Measurements from ENCODE around the gene ANKRD13D.

DNA sequence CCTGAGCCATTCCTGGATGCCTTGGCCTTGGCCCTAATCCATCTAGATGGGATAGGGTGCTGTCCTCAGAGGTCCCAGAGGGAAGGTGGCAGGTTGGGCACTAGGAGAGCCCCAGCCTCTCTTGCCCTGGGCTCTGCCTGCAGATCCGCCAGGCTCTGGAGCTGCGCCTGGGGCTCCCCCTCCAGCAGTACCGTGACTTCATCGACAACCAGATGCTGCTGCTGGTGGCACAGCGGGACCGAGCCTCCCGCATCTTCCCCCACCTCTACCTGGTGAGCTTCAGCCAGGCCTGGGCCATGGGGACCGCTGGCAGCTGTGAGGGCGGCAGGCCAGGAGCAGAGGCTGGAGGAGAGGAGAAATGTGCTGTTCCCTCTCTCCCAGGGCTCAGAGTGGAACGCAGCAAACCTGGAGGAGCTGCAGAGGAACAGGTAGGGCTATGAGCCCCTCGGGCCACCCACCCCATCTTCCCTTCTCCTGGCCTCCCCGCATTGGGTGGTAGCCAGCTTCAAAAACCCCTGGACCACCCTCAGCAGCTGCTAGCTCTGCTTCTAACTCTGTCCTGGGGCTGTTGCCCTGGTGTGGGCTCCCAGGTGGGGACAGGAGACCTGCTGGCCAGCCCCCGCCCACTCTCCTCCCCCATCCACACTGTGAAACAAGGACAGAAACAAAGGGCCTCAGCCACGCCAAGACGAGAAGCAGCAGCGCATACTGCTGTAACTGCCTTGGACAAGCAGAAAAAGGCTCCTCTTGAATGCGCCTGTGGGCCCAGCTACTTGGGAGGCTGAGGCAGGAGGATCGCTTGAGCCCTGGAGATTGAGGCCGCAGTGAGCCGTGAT is 19.1 kb downstream of the ANKRD13D start:
- TF ChIP-seq, protein P1, sequence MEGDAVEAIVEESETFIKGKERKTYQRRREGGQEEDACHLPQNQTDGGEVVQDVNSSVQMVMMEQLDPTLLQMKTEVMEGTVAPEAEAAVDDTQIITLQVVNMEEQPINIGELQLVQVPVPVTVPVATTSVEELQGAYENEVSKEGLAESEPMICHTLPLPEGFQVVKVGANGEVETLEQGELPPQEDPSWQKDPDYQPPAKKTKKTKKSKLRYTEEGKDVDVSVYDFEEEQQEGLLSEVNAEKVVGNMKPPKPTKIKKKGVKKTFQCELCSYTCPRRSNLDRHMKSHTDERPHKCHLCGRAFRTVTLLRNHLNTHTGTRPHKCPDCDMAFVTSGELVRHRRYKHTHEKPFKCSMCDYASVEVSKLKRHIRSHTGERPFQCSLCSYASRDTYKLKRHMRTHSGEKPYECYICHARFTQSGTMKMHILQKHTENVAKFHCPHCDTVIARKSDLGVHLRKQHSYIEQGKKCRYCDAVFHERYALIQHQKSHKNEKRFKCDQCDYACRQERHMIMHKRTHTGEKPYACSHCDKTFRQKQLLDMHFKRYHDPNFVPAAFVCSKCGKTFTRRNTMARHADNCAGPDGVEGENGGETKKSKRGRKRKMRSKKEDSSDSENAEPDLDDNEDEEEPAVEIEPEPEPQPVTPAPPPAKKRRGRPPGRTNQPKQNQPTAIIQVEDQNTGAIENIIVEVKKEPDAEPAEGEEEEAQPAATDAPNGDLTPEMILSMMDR (IDR thresholded peaks at IDR 0.05; ENCODE audit: poor library complexity, severe bottlenecking) = no peak
- TF ChIP-seq EZH2 (IDR thresholded peaks at IDR 0.05; ENCODE audit: borderline replicate concordance, insufficient read depth, low read length, poor library complexity, severe bottlenecking) = no peak
- TF ChIP-seq, protein P2, sequence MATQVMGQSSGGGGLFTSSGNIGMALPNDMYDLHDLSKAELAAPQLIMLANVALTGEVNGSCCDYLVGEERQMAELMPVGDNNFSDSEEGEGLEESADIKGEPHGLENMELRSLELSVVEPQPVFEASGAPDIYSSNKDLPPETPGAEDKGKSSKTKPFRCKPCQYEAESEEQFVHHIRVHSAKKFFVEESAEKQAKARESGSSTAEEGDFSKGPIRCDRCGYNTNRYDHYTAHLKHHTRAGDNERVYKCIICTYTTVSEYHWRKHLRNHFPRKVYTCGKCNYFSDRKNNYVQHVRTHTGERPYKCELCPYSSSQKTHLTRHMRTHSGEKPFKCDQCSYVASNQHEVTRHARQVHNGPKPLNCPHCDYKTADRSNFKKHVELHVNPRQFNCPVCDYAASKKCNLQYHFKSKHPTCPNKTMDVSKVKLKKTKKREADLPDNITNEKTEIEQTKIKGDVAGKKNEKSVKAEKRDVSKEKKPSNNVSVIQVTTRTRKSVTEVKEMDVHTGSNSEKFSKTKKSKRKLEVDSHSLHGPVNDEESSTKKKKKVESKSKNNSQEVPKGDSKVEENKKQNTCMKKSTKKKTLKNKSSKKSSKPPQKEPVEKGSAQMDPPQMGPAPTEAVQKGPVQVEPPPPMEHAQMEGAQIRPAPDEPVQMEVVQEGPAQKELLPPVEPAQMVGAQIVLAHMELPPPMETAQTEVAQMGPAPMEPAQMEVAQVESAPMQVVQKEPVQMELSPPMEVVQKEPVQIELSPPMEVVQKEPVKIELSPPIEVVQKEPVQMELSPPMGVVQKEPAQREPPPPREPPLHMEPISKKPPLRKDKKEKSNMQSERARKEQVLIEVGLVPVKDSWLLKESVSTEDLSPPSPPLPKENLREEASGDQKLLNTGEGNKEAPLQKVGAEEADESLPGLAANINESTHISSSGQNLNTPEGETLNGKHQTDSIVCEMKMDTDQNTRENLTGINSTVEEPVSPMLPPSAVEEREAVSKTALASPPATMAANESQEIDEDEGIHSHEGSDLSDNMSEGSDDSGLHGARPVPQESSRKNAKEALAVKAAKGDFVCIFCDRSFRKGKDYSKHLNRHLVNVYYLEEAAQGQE (IDR thresholded peaks at IDR 0.05; ENCODE audit: borderline replicate concordance) = no peak
- TF ChIP-seq RAD21 (conservative IDR thresholded peaks at IDR 0.05) = no peak

Data from neural cell (in vitro differentiated cells).